A549 (cell line): ENCODE results near the gene MKNK1.

Experiments
- BHLHE40 ChIP-seq: IDR thresholded peaks from 2 replicates; pipeline ENCODE4 v1.6.1; 2012; ENCODE audit warnings: low read depth, low read length, inconsistent platforms
- CHD2 ChIP-seq: fragments of 150-350 bp; IDR thresholded peaks from 2 replicates; pipeline ENCODE4 v1.6.1; 2014; ENCODE audit warnings: low read length; ENCODE audit not compliant: partially characterized antibody
- HEYL ChIP-seq: fragments of 250-450 bp; sonication (Bioruptor Pico); IDR thresholded peaks from 2 replicates; pipeline ENCODE4 v1.8.0; 2021; ENCODE audit warnings: mild to moderate bottlenecking, moderate library complexity
- HOXA7 ChIP-seq: fragments of 250-450 bp; sonication (Bioruptor Pico); IDR thresholded peaks from 2 replicates; pipeline ENCODE4 v1.5.0; 2020; ENCODE audit warnings: mild to moderate bottlenecking, moderate library complexity
- JUN ChIP-seq, 2 experiments: fragments of >200 bp; sonication (Bioruptor Twin); formaldehyde crosslinking; IDR thresholded peaks; 2 replicates in 1 of 2; 3 replicates in 1 of 2; pipeline ENCODE4 v1.6.1; 2016 to 2017
- NPAS2 ChIP-seq: fragments of 250-450 bp; sonication (Bioruptor Pico); IDR thresholded peaks from 2 replicates; pipeline ENCODE4 v1.8.0; 2022; ENCODE audit warnings: mild to moderate bottlenecking, moderate library complexity, borderline replicate concordance
- POLR2A ChIP-seq: IDR thresholded peaks from 2 replicates; pipeline ENCODE4 v1.6.1; 2012; ENCODE audit warnings: mild to moderate bottlenecking, low read length
- TF ChIP-seq, protein P1 (sequence below): fragments of >200 bp; sonication (Bioruptor Twin); formaldehyde crosslinking; IDR thresholded peaks from 3 replicates; pipeline ENCODE4 v1.5.1; 2016
- TF ChIP-seq, protein P2 (sequence below): IDR thresholded peaks from 2 replicates; pipeline ENCODE4 v1.6.1; 2012
- TF ChIP-seq, protein P3 (sequence below): IDR thresholded peaks from 2 replicates; pipeline ENCODE4 v1.6.1; 2012

DNA sequence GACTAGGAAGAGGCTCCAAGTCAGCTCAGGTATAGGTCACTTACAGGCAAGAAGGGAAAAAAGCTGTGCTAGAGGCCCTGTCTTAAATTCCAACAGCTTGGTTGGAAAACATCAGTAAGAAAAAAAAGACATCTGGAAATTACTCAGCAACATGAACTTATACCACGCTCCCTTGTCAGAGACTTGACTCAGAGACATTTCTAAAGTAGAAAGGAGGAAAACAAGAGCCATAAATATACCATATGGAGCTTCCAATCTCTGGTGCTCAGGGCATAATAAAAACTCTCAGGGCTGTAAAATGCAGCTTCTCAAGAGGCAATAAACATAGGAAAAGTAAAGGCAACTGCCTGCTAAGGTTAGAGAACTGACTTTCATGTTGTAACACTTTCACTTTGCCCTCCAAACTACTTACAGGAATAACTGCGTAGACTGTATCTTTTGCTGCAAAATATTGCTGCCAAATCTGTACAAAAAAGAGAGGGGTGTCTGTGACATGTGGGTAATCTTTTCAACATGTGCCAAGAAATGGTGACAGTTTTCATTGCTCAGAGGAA is 49.4 kb upstream of the MKNK1 start:
- TF ChIP-seq, protein P1, sequence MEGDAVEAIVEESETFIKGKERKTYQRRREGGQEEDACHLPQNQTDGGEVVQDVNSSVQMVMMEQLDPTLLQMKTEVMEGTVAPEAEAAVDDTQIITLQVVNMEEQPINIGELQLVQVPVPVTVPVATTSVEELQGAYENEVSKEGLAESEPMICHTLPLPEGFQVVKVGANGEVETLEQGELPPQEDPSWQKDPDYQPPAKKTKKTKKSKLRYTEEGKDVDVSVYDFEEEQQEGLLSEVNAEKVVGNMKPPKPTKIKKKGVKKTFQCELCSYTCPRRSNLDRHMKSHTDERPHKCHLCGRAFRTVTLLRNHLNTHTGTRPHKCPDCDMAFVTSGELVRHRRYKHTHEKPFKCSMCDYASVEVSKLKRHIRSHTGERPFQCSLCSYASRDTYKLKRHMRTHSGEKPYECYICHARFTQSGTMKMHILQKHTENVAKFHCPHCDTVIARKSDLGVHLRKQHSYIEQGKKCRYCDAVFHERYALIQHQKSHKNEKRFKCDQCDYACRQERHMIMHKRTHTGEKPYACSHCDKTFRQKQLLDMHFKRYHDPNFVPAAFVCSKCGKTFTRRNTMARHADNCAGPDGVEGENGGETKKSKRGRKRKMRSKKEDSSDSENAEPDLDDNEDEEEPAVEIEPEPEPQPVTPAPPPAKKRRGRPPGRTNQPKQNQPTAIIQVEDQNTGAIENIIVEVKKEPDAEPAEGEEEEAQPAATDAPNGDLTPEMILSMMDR, result no peak
- no peak for TF ChIP-seq POLR2A
- TF ChIP-seq JUN (IDR thresholded peaks at IDR 0.05), result no peak
- TF ChIP-seq, protein P2, sequence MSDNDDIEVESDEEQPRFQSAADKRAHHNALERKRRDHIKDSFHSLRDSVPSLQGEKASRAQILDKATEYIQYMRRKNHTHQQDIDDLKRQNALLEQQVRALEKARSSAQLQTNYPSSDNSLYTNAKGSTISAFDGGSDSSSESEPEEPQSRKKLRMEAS, result no peak
- no peak for TF ChIP-seq BHLHE40
- no peak for TF ChIP-seq CHD2
- TF ChIP-seq NPAS2 (CRISPR knock-in tag), result no peak
- no peak for TF ChIP-seq HEYL (CRISPR knock-in tag)
- TF ChIP-seq HOXA7 (CRISPR knock-in tag), result no peak
- TF ChIP-seq, protein P3, sequence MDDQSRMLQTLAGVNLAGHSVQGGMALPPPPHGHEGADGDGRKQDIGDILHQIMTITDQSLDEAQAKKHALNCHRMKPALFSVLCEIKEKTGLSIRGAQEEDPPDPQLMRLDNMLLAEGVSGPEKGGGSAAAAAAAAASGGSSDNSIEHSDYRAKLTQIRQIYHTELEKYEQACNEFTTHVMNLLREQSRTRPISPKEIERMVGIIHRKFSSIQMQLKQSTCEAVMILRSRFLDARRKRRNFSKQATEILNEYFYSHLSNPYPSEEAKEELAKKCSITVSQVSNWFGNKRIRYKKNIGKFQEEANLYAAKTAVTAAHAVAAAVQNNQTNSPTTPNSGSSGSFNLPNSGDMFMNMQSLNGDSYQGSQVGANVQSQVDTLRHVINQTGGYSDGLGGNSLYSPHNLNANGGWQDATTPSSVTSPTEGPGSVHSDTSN, result no peak
